Measurements from ENCODE around the gene DUS3L. TPM values are rescaled to one million over a fixed set of nuclear protein-coding genes. Genes with fewer than 3 reads are reported as not detected.

DUS3L gene
- total RNA-seq, 1 experiment from 2014 or later = 67.0 TPM

- Histone ChIP-seq H3K14ac (ENCODE audit: insufficient read depth, low read length) (no peak overlapping the region; the same call in 1 of the 2 replicates), H2BK5ac (ENCODE audit: insufficient read length, low read length) (no peak overlapping the region), H2BK20ac (ENCODE audit: low read depth, low read length, poor library complexity, severe bottlenecking) (no peak overlapping the region), H3K56ac (ENCODE audit: insufficient read length, low read depth, low read length) (no peak overlapping the region), H2BK120ac (ENCODE audit: low read depth, low read length, poor library complexity, severe bottlenecking) (no peak overlapping the region), H4K5ac (ENCODE audit: insufficient read length, low read depth, low read length) (no peak overlapping the region), H3K27me3 (ENCODE audit: insufficient read depth, low read length) (no peaks in the 10 kb centered on the region), H4K91ac (ENCODE audit: insufficient read length, low read depth, low read length) (no peak overlapping the region), H3K79me1 (ENCODE audit: insufficient read depth, low read depth, low read length, poor library complexity, severe bottlenecking) (no peaks in the 10 kb centered on the region), H3K4me2 (ENCODE audit: insufficient read depth, insufficient read length, low read length) (no peak overlapping the region), H2BK12ac (ENCODE audit: insufficient read length, low read depth, low read length) (no peak overlapping the region), H3K9me3 (ENCODE audit: control insufficient read depth, low read depth, low read length) (no peaks in the 10 kb centered on the region), H3K18ac (ENCODE audit: insufficient read length, low read depth, low read length) (no peak overlapping the region), H3K27ac (ENCODE audit: insufficient read length, low read depth, low read length) (no peak overlapping the region), H3K23me2 (ENCODE audit: insufficient read length, low read depth, low read length, poor library complexity, severe bottlenecking) (peaks cover 8% of the 10 kb centered on the region), H3K23ac (ENCODE audit: insufficient read length, low read depth, low read length) (no peak overlapping the region), H2BK15ac (ENCODE audit: low read depth, low read length) (no peak overlapping the region), H3K9ac (ENCODE audit: extremely low read depth, insufficient read length, low read length) (no peak overlapping the region), H3T11ph (ENCODE audit: low read length) (no peak overlapping the region), H3K79me2 (ENCODE audit: insufficient read depth, low read length) (no peaks in the 10 kb centered on the region), H2AK5ac (ENCODE audit: insufficient read length, low read length) (no peak overlapping the region), H2AFZ (ENCODE audit: low read length) (no peak overlapping the region), H4K8ac (replicated peaks; ENCODE audit: insufficient read length, low read depth, low read length) (no peak overlapping the region), H4K20me1 (ENCODE audit: control insufficient read depth, insufficient read depth, insufficient read length) (no peaks in the 10 kb centered on the region), H3K4ac (ENCODE audit: low read depth, low read length) (no peak overlapping the region), H3K4me1 (ENCODE audit: insufficient read depth, low read length) (no peaks in the 10 kb centered on the region)
- H3K4me1 Mint-ChIP-seq = peaks cover 2 to 13% of the 10 kb centered on the region in 2 experiments; a peak in 2 of 4 replicates
- peaks cover 12% of the 10 kb centered on the region for H3K27me3 Mint-ChIP-seq (ENCODE audit: low read depth)
- H3K4me3 Mint-ChIP-seq = no peak overlapping the region
- no peaks in the 10 kb centered on the region for H3K36me3 Mint-ChIP-seq (ENCODE audit: insufficient read depth in 1 of 3, low read depth in 3 of 3)
- no CpG with 5 or more reads among the region's 30 CpGs for WGBS (ENCODE audit: extremely low coverage, insufficient read length, low lambda C conversion rate)
- TF ChIP-seq CTCF (conservative IDR thresholded peaks at IDR 0.05) = peak; percentile 45; the same call in 2 of the 3 replicates
- peak overlapping the region in 1 of 3 experiments; percentile 34; a peak in 1 of 7 replicates for H3K27ac Mint-ChIP-seq
- H3K9me3 Mint-ChIP-seq = peaks cover 0 to 1% of the 10 kb centered on the region in 2 experiments; a peak in 2 of 5 replicates
- peak; percentile 74 for DNase-seq
Observed at GRCh38 chr19:5823579-5824281, 32.8 kb upstream of the DUS3L start.
